Stimulated activated CD4-positive, alpha-beta T cell treated with anti-CD3 and anti-CD28 coated beads, TNF-alpha, amount 100 ng/mL, for 24 hours (primary cell): ENCODE results near the gene RTN4RL2.

ENCODE experiments used
- DNase-seq, 3 experiments: peaks; one replicate each; pipeline ENCODE4 v3.0.0-alpha.2; 2020; ENCODE audit warnings: low read depth in 3 of 3

Gene RTN4RL2

GRCh38 chr11:57481315-57481714 lies 21.0 kb downstream of the RTN4RL2 start:
- no peak for DNase-seq

- DNase-seq: no peak
Measured at GRCh38 chr11:57481915-57482781, 21.8 kb downstream of the RTN4RL2 start.

- DNase-seq: peak; percentile 32 to 69 (median 58)
Measured at GRCh38 chr11:57482782-57483561, 22.6 kb downstream of the RTN4RL2 start.

- no peak for DNase-seq
Measured at GRCh38 chr11:57483562-57483918, 23.2 kb downstream of the RTN4RL2 start.

GRCh38 chr11:57484141-57484710 lies 23.9 kb downstream of the RTN4RL2 start:
- no peak for DNase-seq

DNA sequence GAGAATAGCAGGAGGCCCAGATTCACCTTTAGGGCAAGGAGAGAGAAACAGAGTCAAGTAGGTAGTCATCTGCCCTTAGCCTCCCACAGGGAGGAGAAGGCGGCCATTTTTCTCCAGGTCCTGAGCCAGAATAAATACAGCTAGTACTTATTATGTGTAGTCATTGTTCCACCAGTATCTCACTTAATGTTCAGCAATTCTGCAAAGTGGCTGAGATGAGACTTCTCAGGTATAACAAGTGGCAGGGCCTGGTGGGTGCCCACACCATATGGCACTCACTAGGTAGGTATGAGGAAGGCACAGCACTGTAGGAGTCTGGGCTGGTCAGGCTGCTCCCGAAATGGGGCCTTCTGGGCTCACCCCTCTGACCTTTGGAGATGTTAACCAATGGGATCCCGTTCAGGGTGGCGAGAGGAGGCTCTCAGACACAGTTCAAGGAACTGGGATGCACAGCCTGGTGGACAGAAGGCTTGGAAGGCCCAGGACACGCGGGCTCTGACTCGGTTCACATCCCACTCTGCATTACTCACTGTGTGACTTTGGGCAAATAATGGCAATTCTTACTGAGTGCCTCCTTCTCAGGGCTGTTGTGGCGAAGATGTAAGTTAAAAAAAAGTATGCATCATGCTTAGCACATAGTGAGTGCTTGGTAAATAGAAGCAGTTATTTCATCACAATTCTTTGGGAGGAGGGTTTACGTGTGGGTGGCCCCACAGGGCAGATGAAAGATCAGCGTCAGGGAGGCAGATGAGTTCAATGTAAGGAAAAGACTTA lies 25.1 kb downstream of the RTN4RL2 start:
- no peak for DNase-seq

DNA sequence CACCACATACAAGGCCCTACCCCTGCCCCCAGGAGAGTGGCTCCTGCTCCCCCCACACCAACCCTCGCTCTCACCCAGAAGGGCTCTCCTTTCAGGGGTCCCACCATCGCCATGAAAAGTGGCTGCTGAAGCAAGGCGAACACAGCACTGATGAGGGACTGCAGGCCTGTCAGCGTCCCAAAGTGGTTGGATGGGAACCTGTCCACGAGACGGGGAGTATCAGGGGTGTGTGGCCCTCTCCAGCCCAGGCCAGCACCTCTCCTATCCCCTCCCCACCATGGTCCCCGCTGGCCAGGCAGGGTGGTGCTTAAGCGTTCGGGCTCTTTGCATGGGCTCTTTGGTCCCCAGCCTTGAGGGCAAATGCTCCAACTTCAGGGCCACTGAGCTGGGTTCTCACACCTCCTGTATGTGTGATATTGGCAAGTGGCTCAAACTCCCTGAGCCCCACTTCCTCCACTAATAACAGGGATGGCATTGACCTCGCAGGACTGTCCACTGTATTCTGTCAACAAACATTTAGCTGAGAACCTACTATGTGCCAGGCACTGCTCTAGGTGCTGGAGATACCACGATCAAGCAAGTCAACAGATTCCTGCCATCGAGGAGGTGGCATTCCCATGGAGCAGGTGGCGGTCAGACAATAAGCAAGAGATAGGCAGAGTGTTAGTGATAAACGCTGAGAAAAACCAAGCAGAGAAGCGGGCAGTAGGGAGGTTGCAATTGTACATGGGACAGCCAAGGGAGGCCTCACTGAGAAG lies 26.9 kb downstream of the RTN4RL2 start:
- DNase-seq: no peak

GRCh38 chr11:57487920-57488659 lies 27.8 kb downstream of the RTN4RL2 start:
- no peak for DNase-seq

- no peak for DNase-seq
Measured at GRCh38 chr11:57490456-57491248, 30.3 kb downstream of the RTN4RL2 start.

GRCh38 chr11:57491371-57492061 lies 31.2 kb downstream of the RTN4RL2 start:
- peak in 1 of 3 experiments; percentile 53 for DNase-seq

- peak in 2 of 3 experiments; percentile 68 to 73 for DNase-seq
Measured at GRCh38 chr11:57493507-57494503, 33.5 kb downstream of the RTN4RL2 start.

- DNase-seq: no peak
Measured at GRCh38 chr11:57496109-57496820, 35.9 kb downstream of the RTN4RL2 start.

- DNase-seq: no peak
Measured at GRCh38 chr11:57497303-57498247, 37.2 kb downstream of the RTN4RL2 start.

DNA sequence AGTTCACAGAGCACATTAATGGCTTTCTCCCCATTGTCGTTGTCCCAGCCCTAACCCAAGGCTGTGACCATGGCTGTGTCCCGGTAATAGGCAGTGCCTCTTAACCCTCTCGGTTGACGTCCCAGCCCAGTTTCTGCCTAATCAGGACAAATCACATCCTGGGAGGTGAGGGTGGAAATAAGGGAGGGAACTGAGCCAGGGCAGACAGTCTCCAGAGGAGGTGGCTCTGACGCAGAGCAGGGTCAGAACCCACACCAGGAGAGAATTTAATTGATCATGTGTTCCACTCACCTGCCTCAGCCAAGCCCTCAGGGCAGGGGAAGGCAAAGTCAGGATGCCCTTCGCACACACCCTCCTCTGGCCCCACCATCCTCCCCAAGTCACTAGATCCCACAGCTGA lies 38.2 kb downstream of the RTN4RL2 start:
- DNase-seq: no peak

GRCh38 chr11:57499413-57499982 lies 39.2 kb downstream of the RTN4RL2 start:
- peak in 1 of 3 experiments; percentile 53 for DNase-seq
